NCI-H748 treated with DMSO at 0.1 percent for 48 hours (cell line): ENCODE results near the gene SIGLEC12.
"Not testable (repeated sequence)": the region's sequence is repeated elsewhere in the genome, so short reads cannot be mapped to it uniquely, and the experiment has no call there.

Experiments
- DNase-seq: peaks from one replicate; lab custom pipeline; 2025; lab: John Stamatoyannopoulos, UW

The SIGLEC12 gene

DNA sequence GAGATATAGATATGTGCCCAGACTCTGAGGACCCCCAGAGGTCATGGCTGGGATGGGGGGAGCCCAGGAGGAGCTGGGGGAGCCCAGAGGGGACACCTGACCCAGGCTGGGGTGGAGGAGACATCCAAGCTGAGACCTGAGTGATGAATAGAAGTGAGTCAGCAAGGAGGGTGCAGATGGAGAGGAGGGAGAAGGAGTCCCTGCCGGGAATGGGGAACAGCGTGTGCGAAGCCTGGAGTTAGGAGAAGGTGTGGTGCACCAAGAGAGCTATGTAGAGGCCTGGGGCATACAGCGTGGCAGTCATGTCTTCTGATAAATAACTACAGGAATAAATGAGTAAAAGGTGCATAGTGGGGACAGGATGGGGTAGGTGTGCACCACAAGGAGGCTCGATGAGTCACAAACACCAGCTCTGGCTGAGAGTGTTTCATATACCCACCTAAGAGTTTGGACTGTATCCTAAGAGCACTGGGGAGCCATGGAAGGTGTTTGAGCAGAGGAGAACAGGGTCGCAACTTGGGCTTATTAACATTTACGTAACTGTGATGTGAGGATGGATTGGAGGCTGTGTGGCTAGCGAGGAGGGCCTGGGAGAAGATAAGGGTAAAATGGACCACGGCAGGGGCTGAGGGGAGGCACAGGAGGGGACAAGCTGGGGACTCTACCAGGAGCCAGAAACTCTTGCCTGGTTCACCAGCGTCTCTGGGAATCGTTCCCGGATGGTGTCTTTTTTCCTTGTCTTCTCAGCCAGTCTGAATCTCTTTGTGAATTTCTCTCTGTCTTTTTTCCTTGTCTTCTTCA is 21.9 kb downstream of the SIGLEC12 start:
- DNase-seq: no peak

- no peak for DNase-seq
Observed at GRCh38 chr19:51478381-51479234, 23.0 kb downstream of the SIGLEC12 start, which contains the start of gene CEACAM18. Gene CEACAM18 (plus strand): TSS chr19:51478539.

- DNase-seq: no peak
Observed at GRCh38 chr19:51477344-51477743, 24.3 kb downstream of the SIGLEC12 start.

DNA sequence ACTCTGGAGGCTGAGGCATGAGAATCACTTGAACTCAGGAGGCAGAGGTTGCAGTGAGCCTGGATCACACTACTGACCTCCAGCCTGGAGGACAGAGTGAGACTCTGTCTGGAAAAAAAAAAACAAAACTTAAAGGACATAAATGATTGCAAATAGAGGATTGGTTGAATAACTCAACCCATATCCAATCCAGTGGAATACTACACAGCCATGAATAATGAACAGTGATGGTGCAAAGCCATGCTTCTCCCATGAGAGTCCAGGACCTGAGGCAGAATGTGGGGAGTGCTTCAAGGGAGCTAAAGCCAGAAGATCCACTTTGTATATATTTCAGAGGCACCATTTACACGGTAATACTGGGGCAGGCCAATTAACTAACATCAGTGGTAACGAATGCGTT is 25.4 kb downstream of the SIGLEC12 start:
- no peak for DNase-seq

DNA sequence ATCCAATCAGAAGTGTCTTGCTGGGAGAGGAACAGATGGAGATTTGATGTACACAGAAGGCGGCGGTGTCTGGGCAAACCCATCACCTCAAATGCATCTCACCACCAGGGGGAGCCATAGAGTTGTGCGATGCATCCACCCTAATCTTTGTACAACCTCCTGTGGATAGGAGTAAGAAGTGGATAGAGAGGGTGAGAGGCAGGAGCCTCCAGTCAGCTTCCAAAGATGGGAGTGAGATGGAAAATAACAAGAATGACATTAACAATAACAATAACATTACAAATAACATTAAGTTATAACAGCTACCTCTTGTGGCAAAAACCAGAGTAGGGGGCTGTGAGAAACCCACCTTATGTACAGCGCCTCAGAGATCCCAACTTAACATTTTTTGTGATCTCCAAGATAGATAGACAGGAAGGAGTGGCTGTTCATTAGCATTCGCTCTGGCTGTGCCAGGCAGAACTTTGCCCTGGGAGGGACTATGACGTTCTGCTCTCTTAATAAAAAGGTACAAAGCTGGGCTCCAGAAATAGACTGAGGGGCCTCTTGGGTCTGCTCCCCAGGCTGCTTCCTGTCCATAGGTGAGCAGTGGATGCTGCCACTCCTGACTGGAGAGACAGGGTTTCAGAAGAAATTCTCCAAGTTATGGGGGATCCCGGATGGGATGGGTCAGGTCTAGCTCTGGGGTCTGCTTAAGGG is 28.4 kb downstream of the SIGLEC12 start:
- peak; percentile 21 for DNase-seq

DNA sequence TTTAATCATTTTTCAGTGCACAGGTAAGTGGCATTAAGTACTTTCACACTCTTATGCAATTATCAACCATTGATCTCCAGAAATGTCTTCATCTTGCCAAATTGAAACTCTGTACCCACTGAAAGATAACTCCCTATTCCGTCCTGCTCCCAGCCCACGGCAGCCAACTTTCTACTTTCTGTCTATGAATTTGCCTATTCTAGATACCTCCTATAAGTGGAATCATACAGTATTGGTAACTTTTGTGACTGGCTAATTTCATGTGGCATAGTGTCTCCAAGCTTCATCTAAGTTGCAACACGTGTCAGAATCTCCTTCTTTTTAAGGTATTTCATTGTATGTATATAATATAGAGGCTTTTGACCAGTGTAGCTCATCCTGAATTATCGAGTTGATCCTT is 29.0 kb downstream of the SIGLEC12 start:
- DNase-seq: no peak

DNA sequence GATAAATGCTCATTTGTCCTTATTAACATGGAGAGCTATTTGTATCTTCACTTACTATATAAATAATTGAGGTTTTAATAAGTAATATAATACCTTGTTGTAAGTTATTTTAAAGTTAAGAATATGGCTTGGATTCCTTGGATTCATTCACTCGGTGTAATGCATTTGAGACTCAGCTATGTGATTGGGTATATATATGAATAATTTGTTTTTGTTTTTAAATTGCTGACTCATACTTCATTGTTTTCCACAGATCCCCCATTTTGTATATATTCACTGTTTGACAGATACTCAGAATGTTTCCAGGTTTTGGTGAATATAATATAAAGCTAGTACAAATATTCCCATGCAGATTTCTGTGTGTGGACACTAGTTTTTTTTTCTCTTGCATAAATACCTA is 30.1 kb downstream of the SIGLEC12 start:
- DNase-seq: no peak

GRCh38 chr19:51470966-51471365 is 30.6 kb downstream of the SIGLEC12 start:
- DNase-seq: no peak

DNA sequence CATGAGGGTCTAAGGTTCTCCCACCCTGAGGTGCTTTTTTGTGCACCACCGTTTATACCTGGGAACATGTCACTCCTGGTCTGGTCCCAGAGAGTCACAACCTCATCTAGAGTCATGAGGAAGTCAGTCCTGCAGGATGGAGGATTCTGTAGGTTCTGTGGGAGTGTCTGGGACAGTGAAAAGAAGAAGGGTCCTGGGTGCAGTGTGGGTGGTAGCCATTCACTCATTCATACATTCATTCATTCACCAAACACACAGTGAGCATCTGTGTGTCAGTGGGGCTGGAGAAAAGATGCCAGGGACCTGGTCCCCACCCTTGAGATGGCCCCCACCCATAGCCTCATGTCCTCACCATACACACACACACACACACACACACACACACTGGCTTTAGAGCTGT is 32.0 kb downstream of the SIGLEC12 start:
- no peak for DNase-seq

GRCh38 chr19:51469162-51469561 is 32.4 kb downstream of the SIGLEC12 start:
- no peak for DNase-seq

DNA sequence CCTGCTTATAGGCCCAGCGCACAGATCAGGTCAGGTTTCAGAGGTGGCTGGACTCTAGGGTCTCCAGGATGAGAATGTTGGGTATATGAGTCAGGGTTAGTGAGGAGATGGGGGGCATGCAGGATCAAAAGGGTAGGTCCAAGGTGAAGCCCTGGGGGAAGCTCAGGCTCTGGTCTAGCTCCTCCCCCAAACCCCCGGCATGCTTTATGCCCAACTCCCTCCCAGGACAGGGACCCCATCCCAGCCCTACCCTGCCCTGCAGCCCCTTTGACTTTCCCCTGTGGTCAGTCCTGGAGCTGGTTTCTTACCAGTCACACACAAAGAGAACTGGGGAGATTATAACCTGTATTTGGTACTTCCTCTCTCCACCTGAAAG is 33.1 kb downstream of the SIGLEC12 start:
- no peak for DNase-seq

- DNase-seq: no peak
Observed at GRCh38 chr19:51467864-51468544, 33.6 kb downstream of the SIGLEC12 start.

GRCh38 chr19:51466723-51467122 is 34.9 kb downstream of the SIGLEC12 start:
- no peak for DNase-seq

DNA sequence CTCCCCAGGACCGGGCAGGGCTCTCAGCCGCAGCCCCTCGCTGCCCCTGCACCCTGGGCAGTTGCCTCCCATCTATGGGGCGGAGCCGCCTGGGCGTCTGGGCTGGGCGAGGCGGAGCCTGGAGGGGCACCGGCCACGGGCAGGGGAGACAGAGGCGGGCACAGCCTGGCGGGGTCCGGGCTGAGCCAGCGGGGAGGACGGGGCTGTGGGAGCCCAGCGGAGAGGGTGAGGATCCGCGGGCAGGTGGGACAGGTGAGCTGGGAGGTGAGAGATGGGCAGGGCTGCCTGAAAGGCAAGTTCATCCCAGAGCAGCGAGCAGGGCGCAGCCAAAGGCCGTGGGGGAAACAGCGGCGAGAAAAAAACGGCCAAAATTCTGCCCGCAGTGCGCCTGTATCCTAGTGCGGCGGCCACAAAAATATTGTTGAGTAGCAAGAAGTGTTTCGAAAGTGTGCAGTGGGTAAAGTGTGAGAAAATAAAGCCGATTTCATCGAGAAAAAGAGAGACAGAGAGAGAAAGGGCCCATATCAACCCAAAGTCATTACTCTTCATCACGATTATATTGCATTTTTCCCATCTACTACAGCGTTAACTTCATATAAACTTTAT is 37.5 kb downstream of the SIGLEC12 start:
- DNase-seq: not testable (repeated sequence)

DNA sequence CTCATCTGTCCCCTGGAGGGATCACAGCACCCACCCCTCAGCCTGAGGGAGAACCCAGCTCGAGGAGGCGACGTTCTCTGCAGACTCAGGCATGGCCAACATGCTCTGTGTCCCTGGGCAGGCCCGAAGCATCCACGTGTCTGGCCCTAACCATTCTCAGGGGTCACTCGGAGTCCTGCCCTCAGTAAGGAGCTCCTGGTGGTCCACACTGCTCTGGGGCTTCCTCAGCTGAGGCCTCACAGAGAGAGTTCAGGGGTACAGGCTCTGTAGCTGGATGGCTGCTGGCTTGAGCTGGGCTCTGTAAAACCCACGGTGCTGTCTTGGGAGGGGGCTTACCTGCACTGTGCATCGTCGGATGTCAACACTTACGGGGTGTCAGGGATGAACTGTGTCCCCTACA is 38.9 kb downstream of the SIGLEC12 start:
- DNase-seq: no peak

- no peak for DNase-seq
Observed at GRCh38 chr19:51462276-51462675, 39.3 kb downstream of the SIGLEC12 start.

DNA sequence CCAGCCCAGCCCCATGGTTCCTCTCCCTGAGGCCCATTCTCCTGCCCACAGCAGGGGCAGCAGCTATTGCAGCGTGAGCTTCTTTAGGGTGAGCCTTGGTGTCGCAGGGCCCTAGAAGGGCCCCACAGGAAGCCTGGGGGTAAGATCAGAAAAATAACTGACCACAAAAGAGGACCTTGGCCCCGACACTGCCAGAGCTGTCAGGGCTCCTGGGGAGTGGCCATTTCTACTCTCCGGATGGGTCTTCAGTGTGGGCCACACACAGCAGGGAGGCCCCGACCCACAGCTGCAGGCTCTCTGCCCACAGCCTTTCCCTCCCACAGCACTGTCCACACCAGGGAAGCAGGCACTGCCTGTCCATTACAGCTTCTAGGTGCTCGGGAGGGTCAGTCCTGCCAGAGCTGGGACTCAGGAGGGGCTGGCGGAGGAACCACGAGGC is 39.9 kb downstream of the SIGLEC12 start:
- no peak for DNase-seq

DNA sequence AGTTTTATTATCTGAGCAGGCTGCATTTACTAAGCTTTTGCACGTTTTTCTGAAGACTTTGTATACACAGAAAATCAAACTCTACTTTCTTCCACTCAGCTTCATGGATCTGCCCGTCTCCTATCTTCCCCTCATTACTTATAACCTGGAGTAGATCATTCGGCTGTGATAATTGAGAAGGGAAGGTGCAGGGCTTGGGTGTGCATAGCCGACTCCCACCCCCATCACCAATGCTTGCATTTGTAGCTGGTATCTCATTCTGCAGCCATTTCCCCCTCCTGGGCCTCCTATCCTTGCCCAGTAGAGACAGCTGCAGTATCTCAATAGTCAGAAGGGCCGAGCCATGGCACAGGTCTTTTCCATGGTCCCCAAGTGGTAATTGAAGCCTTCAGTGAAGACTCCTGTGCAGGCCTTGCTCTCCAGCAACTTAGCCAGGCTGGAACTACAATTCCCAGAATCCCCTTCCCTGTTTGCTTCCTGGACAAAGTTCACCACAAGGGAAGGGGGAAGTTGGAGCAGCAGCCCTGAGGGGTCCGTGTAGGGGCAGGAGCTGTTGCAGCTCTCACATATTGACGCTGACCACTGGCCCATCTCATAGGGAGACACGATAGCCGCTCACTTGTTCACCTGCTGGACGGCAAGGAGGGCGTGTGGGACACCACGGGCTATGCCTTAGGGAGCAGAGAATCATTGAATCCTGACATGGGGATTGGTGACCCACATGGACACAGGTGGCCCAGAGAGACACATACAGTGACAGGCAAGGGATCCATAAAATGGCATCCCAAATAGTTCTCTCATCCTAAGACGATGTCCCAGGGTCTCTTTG is 41.2 kb downstream of the SIGLEC12 start:
- DNase-seq: no peak

DNA sequence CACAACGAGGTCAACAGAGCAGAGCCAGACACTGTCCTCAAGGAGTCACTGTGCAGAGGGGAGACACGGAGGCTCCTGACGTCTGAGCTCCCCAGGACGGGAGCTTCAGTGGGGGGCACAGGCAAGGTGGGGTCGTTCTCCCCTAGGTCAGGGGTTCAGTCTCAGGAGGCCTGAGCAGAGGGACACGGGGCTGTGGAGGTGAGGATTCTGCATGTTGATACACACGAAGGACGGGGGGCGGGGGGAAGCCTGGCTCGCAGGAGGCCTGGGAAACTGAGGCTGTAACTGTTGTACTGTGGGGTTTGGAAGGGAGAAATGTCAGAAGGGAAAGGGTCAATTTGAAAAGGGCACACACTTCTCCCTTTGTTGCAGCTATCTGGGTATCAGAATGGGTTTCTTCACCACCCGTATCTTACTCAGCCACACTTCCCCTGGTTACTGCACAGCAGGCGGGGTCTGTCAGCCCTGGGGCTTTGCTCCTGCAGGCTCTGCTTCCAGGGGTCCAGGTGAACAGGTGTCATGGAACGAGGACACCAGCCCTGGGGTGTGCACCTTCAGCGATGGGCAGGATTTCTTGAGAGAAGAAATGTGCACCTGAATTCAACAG is 42.6 kb downstream of the SIGLEC12 start:
- DNase-seq: no peak

DNA sequence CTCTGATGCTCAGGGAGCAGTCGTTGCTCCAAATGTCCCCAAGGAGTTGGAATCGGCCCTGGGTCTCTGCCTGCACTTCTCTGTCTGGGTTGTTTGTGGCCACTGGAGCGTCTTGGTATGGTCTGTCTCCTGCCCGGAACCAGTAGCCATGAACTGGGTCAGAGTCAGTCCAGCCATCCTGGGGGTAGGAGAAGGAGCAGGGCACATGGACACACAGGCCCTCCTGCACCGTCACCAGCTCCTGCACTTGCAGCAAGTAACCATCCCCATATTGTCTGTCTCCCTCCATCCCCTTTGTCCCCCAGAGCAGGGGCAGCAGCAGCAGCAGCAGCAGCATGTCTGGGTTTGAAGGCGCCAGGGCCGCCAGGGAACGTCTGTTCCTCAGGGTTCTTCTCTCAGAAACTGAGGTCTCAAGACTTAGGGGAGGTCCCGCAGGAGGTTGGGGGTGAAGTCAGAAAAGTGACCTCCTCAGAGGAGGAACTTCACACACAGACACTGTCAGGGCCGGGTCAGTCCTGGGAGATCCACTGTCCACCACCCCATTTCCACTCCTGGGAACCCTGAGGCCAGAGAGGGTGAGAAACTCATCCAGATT is 43.5 kb downstream of the SIGLEC12 start, which contains the start of gene SIGLEC8:
Gene SIGLEC8 (minus strand): TSS at position 404 of the 595 bp plus-strand sequence. CDS start 67 bp downstream, at position 337.
- DNase-seq: no peak
